MCF 10A (cell line): Measurements from ENCODE around the gene HK1. TPM values are rescaled to one million over a fixed set of nuclear protein-coding genes. Genes with fewer than 3 reads are reported as not detected.

Experiments used
- BruUV-seq: library from RNA; stranded (reverse); fragments of 400-500 nt; replicated peaks from 2 replicates; lab custom pipeline; 2021; lab: Mats Ljungman, UMichigan
- CTCF ChIA-PET: fragments of 300-600 bp; sonication (Branson Sonifier 250); formaldehyde crosslinking; extraction: SDS; loops from one replicate; lab custom pipeline; 2021; ENCODE audit warnings: antibody characterized with exemption, inconsistent platforms; lab: Yijun Ruan, JAX
- POLR2A ChIA-PET: fragments of 300-600, 350-650 bp; sonication (Branson Sonifier 250); formaldehyde crosslinking; extraction: SDS; loops from one replicate; lab custom pipeline; 2020; ENCODE audit warnings: antibody characterized with exemption, inconsistent platforms; lab: Yijun Ruan, JAX
- DNase-seq: peaks from one replicate; pipeline ENCODE4 v3.0.0-alpha.2; 2018; ENCODE audit not compliant: unreplicated experiment
- H3K27ac Mint-ChIP-seq: one replicate; pipeline ENCODE4 v1.8.0; 2022; ENCODE audit warnings: mild to moderate bottlenecking, low read depth, mixed read lengths; ENCODE audit not compliant: unreplicated experiment
- H3K27me3 Mint-ChIP-seq: one replicate; pipeline ENCODE4 v1.8.0; 2022; ENCODE audit warnings: mixed read lengths; ENCODE audit not compliant: insufficient read depth, unreplicated experiment
- H3K36me3 Mint-ChIP-seq: one replicate; pipeline ENCODE4 v1.8.0; 2022; ENCODE audit warnings: mild to moderate bottlenecking, moderate library complexity, mixed read lengths; ENCODE audit not compliant: insufficient read depth, unreplicated experiment
- H3K4me1 Mint-ChIP-seq: one replicate; pipeline ENCODE4 v1.8.0; 2022; ENCODE audit warnings: mixed read lengths; ENCODE audit not compliant: insufficient read depth, unreplicated experiment
- H3K4me3 Mint-ChIP-seq: one replicate; pipeline ENCODE4 v1.8.0; 2022; ENCODE audit warnings: mild to moderate bottlenecking, moderate library complexity, mixed read lengths; ENCODE audit not compliant: unreplicated experiment
- H3K9me3 Mint-ChIP-seq: one replicate; pipeline ENCODE4 v1.8.0; 2022; ENCODE audit warnings: mixed read lengths; ENCODE audit not compliant: unreplicated experiment
- CTCF ChIP-seq: fragments of 200-600 bp; IDR thresholded peaks from one replicate; pipeline ENCODE4 v1.8.0; 2022; ENCODE audit warnings: antibody characterized with exemption, mild to moderate bottlenecking; ENCODE audit not compliant: unreplicated experiment
- intact Hi-C: fragments of 100-400 bp; cut with micrococcal nuclease; formaldehyde crosslinking; loops from 2 replicates; pipeline ENCODE4 v1.14.1; 2022
- total RNA-seq: library from RNA; stranded (reverse); gene quantifications from 2 replicates; pipeline ENCODE4 v1.2.3, GENCODE V29; 2022

Gene HK1
- total RNA-seq, 1 experiment from 2014 or later, result 134 TPM

- no TSS peak for BruUV-seq
- Mint-ChIP-seq H3K27ac (no peak overlapping the region), H3K36me3 (peaks cover 4% of the 10 kb centered on the region), H3K4me1 (peaks cover 3% of the 10 kb centered on the region), H3K27me3 (no peaks in the 10 kb centered on the region), H3K9me3 (no peaks in the 10 kb centered on the region), H3K4me3 (no peak overlapping the region)
- peak; percentile 45 for TF ChIP-seq CTCF
- ChIA-PET CTCF (interaction anchor here (0.6 to 0.9 kb wide), 4 partner anchors 13 to 327 kb away, joined by 3 to 5 read pairs (median 3); no protein-coding TSS in a partner anchor), POLR2A (no interaction called here)
- intact Hi-C loops, result loop anchor here (1.0 kb wide), 1 partner anchor 320 kb away; no protein-coding TSS in a partner anchor
- DNase-seq, result peak; percentile 69
Observed at GRCh38 chr10:69413221-69413865, 135.0 kb downstream of the HK1 start.

GRCh38 chr10:69414036-69415018 lies 136.0 kb downstream of the HK1 start:
- Mint-ChIP-seq H3K4me3 (no peak overlapping the region), H3K27me3 (no peaks in the 10 kb centered on the region), H3K4me1 (no peaks in the 10 kb centered on the region), H3K9me3 (no peaks in the 10 kb centered on the region), H3K36me3 (no peaks in the 10 kb centered on the region), H3K27ac (no peak overlapping the region)
- ChIA-PET POLR2A (no interaction called here), CTCF (interaction anchor here (0.6 to 0.9 kb wide), 3 partner anchors 12 to 222 kb away, joined by 3 to 5 read pairs (median 3); no protein-coding TSS in a partner anchor)
- TF ChIP-seq CTCF, result no peak
- DNase-seq, result no peak
- no TSS peak for BruUV-seq
- intact Hi-C loops, result no loop called here

- Mint-ChIP-seq H3K4me3 (no peak overlapping the region), H3K4me1 (no peaks in the 10 kb centered on the region), H3K36me3 (no peaks in the 10 kb centered on the region), H3K9me3 (no peaks in the 10 kb centered on the region), H3K27ac (no peak overlapping the region), H3K27me3 (no peaks in the 10 kb centered on the region)
- no peak for DNase-seq
- intact Hi-C loops, result no loop called here
- CTCF ChIA-PET, result no interaction called here
- POLR2A ChIA-PET, result no interaction called here
- BruUV-seq, result no TSS peak
- TF ChIP-seq CTCF, result no peak
Observed at GRCh38 chr10:69415049-69415448, 136.8 kb downstream of the HK1 start.

- Mint-ChIP-seq H3K4me1 (no peaks in the 10 kb centered on the region), H3K9me3 (no peaks in the 10 kb centered on the region), H3K36me3 (no peaks in the 10 kb centered on the region), H3K27me3 (no peaks in the 10 kb centered on the region), H3K27ac (no peak overlapping the region), H3K4me3 (no peak overlapping the region)
- TF ChIP-seq CTCF, result no peak
- ChIA-PET CTCF (interaction anchor here (0.7 to 0.9 kb wide), 2 partner anchors 139 to 1715 kb away, joined by 3 to 4 read pairs; no protein-coding TSS in a partner anchor), POLR2A (no interaction called here)
- no peak for DNase-seq
- BruUV-seq, result no TSS peak
- intact Hi-C loops, result no loop called here
Observed at GRCh38 chr10:69415951-69416350, 137.7 kb downstream of the HK1 start.
